ENCODE measurements around the gene SH3RF3.

GRCh38 chr2:109166811-109167210 lies 37.8 kb downstream of the SH3RF3 start:
- TF ChIP-seq CTCF (IDR thresholded peaks at IDR 0.05) (no peak), EZH2 (IDR thresholded peaks at IDR 0.05) (no peak)
